ENCODE measurements around the gene NOTUM. TPM values are rescaled to one million over a fixed set of nuclear protein-coding genes. Genes with fewer than 3 reads are reported as not detected.

NOTUM gene
- total RNA-seq, 4 donors from 2014 or later: 1.1 to 11.5 (median 1.5) TPM

GRCh38 chr17:81925860-81926450, 35.0 kb downstream of the NOTUM start:
- H3K4me1 ChIP-seq: peaks cover 67% of the 10 kb centered on the region
- peak overlapping the region; percentile 87 for H3K4me3 ChIP-seq
- H3K36me3 ChIP-seq: peaks cover 15% of the 10 kb centered on the region
- no peaks in the 10 kb centered on the region for H3K9me3 ChIP-seq
- H3K27ac ChIP-seq: peak overlapping the region; percentile 92
- 39% methylated on average over 5 of the region's 10 CpGs for WGBS
- DNase-seq (ENCODE audit: low spot score in 2 of 2): no peak
- no peaks in the 10 kb centered on the region for H3K27me3 ChIP-seq
- TF ChIP-seq EP300 (IDR thresholded peaks at IDR 0.05): no peak
- no peak for TF ChIP-seq CTCF (IDR thresholded peaks at IDR 0.05)
- TF ChIP-seq POLR2AphosphoS5 (IDR thresholded peaks at IDR 0.05): no peak
- no peak for TF ChIP-seq POLR2A (IDR thresholded peaks at IDR 0.05)

- Histone ChIP-seq H3K27ac (no peak overlapping the region), H3K36me3 (peaks cover 23% of the 10 kb centered on the region), H3K27me3 (no peaks in the 10 kb centered on the region), H3K9me3 (no peaks in the 10 kb centered on the region), H3K4me3 (no peak overlapping the region), H3K4me1 (peaks cover 74% of the 10 kb centered on the region)
- 74% methylated on average over 12 of the region's 21 CpGs for WGBS
- no peak for TF ChIP-seq POLR2AphosphoS5 (IDR thresholded peaks at IDR 0.05)
- TF ChIP-seq EP300 (IDR thresholded peaks at IDR 0.05): no peak
- no peak for TF ChIP-seq CTCF (IDR thresholded peaks at IDR 0.05)
- no peak for TF ChIP-seq POLR2A (IDR thresholded peaks at IDR 0.05)
- no peak for DNase-seq (ENCODE audit: low spot score in 2 of 2)
Measured at GRCh38 chr17:81924557-81925532, 36.1 kb downstream of the NOTUM start.

GRCh38 chr17:81923302-81924260, 37.4 kb downstream of the NOTUM start:
- peaks cover 29% of the 10 kb centered on the region for H3K36me3 ChIP-seq
- no peak for TF ChIP-seq EP300 (IDR thresholded peaks at IDR 0.05)
- H3K4me3 ChIP-seq: peak overlapping the region; percentile 33
- H3K9me3 ChIP-seq: no peaks in the 10 kb centered on the region
- peaks cover 77% of the 10 kb centered on the region for H3K4me1 ChIP-seq
- H3K27me3 ChIP-seq: no peaks in the 10 kb centered on the region
- WGBS: 26% methylated on average over 15 of the region's 32 CpGs
- peak overlapping the region; percentile 27 for H3K27ac ChIP-seq
- no peak for DNase-seq (ENCODE audit: low spot score in 2 of 2)

- DNase-seq (ENCODE audit: low spot score in 2 of 2): no peak
- Histone ChIP-seq H3K27ac (no peak overlapping the region), H3K9me3 (no peaks in the 10 kb centered on the region), H3K4me3 (peak overlapping the region; percentile 33), H3K27me3 (no peaks in the 10 kb centered on the region), H3K4me1 (peaks cover 74% of the 10 kb centered on the region), H3K36me3 (peaks cover 29% of the 10 kb centered on the region)
- 94% methylated on average over 47 of the region's 58 CpGs for WGBS
- TF ChIP-seq EP300 (IDR thresholded peaks at IDR 0.05) (no peak), POLR2AphosphoS5 (IDR thresholded peaks at IDR 0.05) (no peak), CTCF (IDR thresholded peaks at IDR 0.05) (no peak), POLR2A (IDR thresholded peaks at IDR 0.05) (no peak)
Measured at GRCh38 chr17:81922566-81923301, 38.3 kb downstream of the NOTUM start.
